Testis (tissue), 3 donors: ENCODE results near the gene PPT2. TPM values are rescaled to one million over a fixed set of nuclear protein-coding genes. Genes with fewer than 3 reads are reported as not detected.
"Not testable (repeated sequence)": the region's sequence is repeated elsewhere in the genome, so short reads cannot be mapped to it uniquely, and the experiment has no call there.

Source experiments
- DNase-seq: peaks from one replicate; pipeline ENCODE4 v3.0.0-alpha.2; 2019
- H3K27ac ChIP-seq, 2 donors: fragments of 200-600 bp; sonication (generic); one replicate each; pipeline ENCODE4 v1.5.1; 2019
- H3K27me3 ChIP-seq: fragments of 200-600 bp; sonication (generic); one replicate; pipeline ENCODE4 v1.5.1; 2019
- H3K36me3 ChIP-seq: fragments of 200-600 bp; sonication (generic); one replicate; pipeline ENCODE4 v1.5.1; 2017; ENCODE audit warnings: low read depth; ENCODE audit errors: missing control alignments
- H3K4me1 ChIP-seq: fragments of 200-600 bp; sonication (generic); one replicate; pipeline ENCODE4 v1.5.1; 2019
- H3K4me3 ChIP-seq, 2 donors: fragments of 200-600 bp; sonication (generic); one replicate each; pipeline ENCODE4 v1.5.1; 2017 to 2019
- H3K9me3 ChIP-seq: fragments of 200-600 bp; sonication (generic); one replicate; pipeline ENCODE4 v1.5.1; 2017
- POLR2A ChIP-seq: fragments of 450-650 bp; IDR thresholded peaks from one replicate; pipeline ENCODE4 v1.6.1; 2017; ENCODE audit warnings: antibody characterized with exemption, mild to moderate bottlenecking, moderate library complexity
- WGBS, 2 donors: methylation state at CpG; one replicate each; pipeline ENCODE4 v1.1.5; 2018; 5-methylcytosine and 5-hydroxymethylcytosine counted together
- intact Hi-C: fragments of 100-400 bp; cut with DNase I; formaldehyde crosslinking; loops from one replicate; pipeline ENCODE4 v1.15.1; 2023; ENCODE audit warnings: low total_unique reads
- polyA plus RNA-seq: library from polyadenylated mRNA; stranded (reverse); fragments of 350-450 nt; fragmentation: Illumina TruSeq; extraction: RNeasy Lipid Tissue Mini Kit (QIAGEN cat#74804); gene quantifications from one replicate; pipeline ENCODE4 v1.2.3, GENCODE V29; 2014; ENCODE audit warnings: low read depth, low replicate concordance; ENCODE audit not compliant: insufficient read depth
- total RNA-seq, 2 donors: library from RNA; depleted of rRNA; stranded (reverse); fragments of >200 nt; gene quantifications; one replicate each; pipeline ENCODE4 v1.2.3, GENCODE V29; 2016
- TF ChIP-seq, protein P1 (sequence below), 3 experiments: fragments of 450-650 bp in 2 of 3; fragments of 200-600 bp in 1 of 3; sonication (generic) in 1 of 3; IDR thresholded peaks; one replicate each; pipeline ENCODE4 v1.5.1; 2016 to 2019; ENCODE audit warnings: antibody characterized with exemption in 3 of 3, mild to moderate bottlenecking in 2 of 3, moderate library complexity in 1 of 3

The PPT2 gene
- total and polyA plus RNA-seq, 3 donors from 2014 or later, result 18.9 to 92.8 (median 33.9) TPM

DNA sequence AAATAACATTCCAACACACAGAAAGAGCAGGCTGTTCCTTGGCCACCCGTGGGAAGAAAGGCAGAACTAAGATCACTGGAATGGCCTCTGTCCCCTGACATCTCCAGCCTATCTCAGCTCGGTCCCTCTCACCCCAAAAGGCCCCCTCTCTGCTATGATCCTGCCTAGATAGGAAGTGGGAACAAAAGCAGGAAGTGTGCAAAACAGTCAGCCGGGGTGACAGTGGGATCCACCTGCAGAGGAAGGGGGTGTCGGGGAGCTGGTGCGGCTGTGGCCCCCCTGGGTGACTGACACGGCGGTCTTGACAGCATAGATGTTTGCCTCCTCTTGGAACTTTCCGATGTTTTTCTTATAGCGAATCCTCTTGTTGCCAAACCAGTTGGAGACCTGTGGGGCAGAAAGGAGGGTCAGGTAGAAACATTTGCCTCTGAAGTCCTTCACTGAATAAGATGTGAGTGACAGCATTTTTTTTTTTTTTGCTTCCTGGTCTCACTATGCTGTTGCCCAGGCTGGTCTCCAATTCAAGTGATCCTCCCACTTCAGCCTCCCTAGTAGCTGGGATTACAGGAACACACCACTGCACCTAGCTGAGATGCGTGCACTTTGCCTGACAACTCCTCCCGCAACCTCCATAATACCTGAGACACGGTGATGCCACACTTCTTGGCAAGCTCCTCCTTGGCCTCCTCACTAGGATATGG is 33.2 kb downstream of the PPT2 start:
- H3K27ac ChIP-seq, result peak overlapping the region; percentile 76 to 84
- TF ChIP-seq, protein P1, sequence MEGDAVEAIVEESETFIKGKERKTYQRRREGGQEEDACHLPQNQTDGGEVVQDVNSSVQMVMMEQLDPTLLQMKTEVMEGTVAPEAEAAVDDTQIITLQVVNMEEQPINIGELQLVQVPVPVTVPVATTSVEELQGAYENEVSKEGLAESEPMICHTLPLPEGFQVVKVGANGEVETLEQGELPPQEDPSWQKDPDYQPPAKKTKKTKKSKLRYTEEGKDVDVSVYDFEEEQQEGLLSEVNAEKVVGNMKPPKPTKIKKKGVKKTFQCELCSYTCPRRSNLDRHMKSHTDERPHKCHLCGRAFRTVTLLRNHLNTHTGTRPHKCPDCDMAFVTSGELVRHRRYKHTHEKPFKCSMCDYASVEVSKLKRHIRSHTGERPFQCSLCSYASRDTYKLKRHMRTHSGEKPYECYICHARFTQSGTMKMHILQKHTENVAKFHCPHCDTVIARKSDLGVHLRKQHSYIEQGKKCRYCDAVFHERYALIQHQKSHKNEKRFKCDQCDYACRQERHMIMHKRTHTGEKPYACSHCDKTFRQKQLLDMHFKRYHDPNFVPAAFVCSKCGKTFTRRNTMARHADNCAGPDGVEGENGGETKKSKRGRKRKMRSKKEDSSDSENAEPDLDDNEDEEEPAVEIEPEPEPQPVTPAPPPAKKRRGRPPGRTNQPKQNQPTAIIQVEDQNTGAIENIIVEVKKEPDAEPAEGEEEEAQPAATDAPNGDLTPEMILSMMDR (IDR thresholded peaks at IDR 0.05), result no peak
- TF ChIP-seq POLR2A, result no peak
- peaks cover 32% of the 10 kb centered on the region for H3K4me1 ChIP-seq
- no peaks in the 10 kb centered on the region for H3K27me3 ChIP-seq
- no peaks in the 10 kb centered on the region for H3K36me3 ChIP-seq
- no peak for DNase-seq
- intact Hi-C loops, result no loop called here
- H3K9me3 ChIP-seq, result no peaks in the 10 kb centered on the region
- H3K4me3 ChIP-seq, result no peak overlapping the region
- 67 to 70% methylated on average over 11 to 12 of the region's 12 CpGs for WGBS, 2 donors

DNA sequence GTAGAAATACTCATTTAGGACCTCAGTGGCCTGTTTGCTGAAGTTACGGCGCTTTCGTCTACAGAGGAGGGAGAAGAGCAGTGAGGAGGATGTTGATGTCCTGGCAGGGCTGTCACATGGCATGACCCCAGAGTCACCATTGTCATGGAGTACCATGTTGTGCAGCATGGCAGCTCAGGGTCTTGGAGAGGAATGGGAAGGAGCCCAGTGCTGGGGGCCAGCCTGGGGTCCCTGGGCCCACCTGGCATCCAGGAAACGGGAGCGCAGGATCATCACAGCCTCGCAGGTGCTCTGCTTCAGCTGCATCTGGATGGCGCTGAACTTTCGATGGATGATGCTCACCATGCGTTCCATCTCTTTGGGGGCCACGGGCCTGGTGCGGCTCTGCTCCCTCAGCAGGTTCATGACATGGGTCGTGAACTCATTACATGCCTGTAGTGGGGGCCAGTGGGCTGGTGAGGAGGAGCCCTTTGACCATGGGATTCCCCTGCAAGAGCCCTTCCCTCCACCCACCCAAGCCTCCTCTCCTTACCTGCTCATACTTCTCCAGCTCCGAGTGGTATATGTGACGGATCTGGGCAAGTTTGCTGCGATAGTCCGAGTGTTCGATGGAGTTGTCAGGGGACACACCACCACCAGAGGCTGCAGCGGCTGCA is 33.9 kb downstream of the PPT2 start:
- H3K4me3 ChIP-seq, intact Hi-C loops, H3K27me3 ChIP-seq, H3K9me3 ChIP-seq, DNase-seq, H3K36me3 ChIP-seq: not testable (repeated sequence)
- WGBS, 2 donors, result 61 to 62% methylated on average over 10 to 18 of the region's 18 CpGs
- Histone ChIP-seq H3K27ac (peak overlapping the region in 1 of 2 donors; percentile 98), H3K4me1 (peaks cover 32% of the 10 kb centered on the region)

DNA sequence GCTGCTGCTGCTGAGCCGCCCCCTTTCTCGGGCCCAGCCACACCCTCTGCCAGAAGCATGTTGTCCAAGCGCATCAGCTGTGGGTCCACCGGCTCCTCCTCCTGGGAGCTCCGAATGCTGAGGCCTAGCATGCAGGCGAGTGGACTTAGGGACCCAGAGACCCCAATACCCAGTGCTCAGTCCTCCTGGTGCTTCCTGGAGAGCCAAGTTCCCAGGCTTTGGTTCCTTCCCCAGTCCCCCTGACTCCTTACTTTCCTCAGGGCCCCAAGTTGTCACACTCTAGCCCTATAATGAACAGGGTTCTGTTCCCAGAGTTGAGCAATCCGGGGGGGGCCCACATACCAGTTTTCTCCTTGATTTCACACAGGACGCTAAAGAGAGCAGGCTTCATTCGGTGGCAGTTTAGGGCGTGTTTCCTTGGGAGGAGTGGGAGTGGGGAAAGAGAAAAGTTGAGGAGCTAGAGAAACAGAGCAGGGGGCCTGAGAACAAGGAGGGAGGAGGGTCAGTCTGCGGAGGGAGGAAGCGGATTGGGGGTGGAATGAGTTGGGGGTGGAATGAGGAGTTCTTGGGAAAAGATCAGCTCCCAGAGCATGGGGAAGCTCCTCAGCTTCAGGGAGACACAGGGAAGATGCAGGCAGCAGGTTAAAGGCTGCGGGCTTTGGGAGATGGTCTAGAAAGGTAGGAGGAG is 34.6 kb downstream of the PPT2 start:
- H3K27me3 ChIP-seq, result no peaks in the 10 kb centered on the region

DNA sequence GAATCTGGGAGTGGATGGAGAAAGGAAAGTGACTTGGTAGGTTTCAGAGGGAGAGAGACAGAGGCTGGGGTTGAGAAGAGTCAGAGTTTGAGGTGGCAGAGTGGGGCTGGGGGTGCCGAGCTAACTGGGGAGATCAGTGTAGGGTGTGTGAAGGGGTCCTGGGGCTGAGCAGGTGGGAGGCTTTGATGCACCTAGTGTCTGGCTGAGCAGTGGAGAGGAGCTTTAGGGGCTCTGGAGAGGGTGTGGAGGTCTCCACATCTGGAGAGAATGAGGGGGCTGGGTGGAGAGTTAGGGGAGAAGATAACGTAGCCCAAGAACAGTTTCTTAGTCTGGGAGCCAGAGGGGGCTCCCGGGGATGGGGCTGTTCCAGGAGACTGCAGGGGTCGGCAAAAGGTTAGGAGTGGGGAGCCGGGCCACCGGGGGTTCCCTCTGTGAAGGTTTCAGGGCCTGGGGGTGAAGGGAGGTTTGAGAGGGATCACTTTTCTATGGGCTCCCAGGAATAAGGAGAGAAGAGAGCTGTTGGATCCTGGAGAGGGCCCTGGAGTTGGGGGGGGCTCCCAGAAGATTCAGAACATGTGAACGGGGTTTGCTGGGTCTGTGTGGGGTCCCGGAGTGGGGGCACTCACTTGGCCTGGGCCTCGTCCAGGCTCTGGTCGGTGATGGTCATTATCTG is 35.3 kb downstream of the PPT2 start:
- H3K4me1 ChIP-seq, result peaks cover 32% of the 10 kb centered on the region
- peak overlapping the region; percentile 98 to 99 for H3K27ac ChIP-seq
- H3K27me3 ChIP-seq, result no peaks in the 10 kb centered on the region
- H3K9me3 ChIP-seq, result no peaks in the 10 kb centered on the region
- intact Hi-C loops, result no loop called here
- DNase-seq, result no peak
- 3 to 4% methylated on average over 10 of the region's 10 CpGs for WGBS, 2 donors
- TF ChIP-seq, protein P1 (IDR thresholded peaks at IDR 0.05), result no peak
- TF ChIP-seq POLR2A, result no peak
- peak overlapping the region; percentile 73 to 93 for H3K4me3 ChIP-seq
- no peaks in the 10 kb centered on the region for H3K36me3 ChIP-seq

More for the DNA sequence above, 34.6 kb downstream of the PPT2 start:
- Histone ChIP-seq H3K4me1 (peaks cover 32% of the 10 kb centered on the region), H3K9me3 (no peaks in the 10 kb centered on the region), H3K27ac (peak overlapping the region; percentile 98 to 99), H3K4me3 (peak overlapping the region; percentile 73 to 93), H3K36me3 (no peaks in the 10 kb centered on the region)
- WGBS, 2 donors, result 11 to 20% methylated on average over 10 to 13 of the region's 13 CpGs
- no peak for DNase-seq
- intact Hi-C loops, result no loop called here
- TF ChIP-seq, protein P1 (IDR thresholded peaks at IDR 0.05), result no peak
- no peak for TF ChIP-seq POLR2A

DNA sequence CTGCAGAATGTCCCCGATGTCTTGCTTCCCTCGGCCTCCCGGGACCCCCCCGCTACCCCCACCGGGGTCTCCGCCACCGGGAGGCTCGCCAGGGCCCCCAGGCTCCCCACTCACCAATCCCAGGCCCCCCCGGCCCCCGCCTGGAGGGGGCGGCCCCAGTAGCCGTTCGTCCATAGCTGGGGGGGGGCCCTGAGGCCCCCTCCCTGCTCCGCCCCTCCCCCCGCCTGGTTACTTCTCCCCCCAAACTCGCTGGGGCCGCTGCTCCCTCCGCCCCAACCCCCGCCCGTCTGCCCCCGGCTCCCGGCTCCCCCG is 35.8 kb downstream of the PPT2 start:
- TF ChIP-seq, protein P1 (IDR thresholded peaks at IDR 0.05), result no peak
- no peak for TF ChIP-seq POLR2A
- WGBS, 2 donors, result 0% methylated on average over 10 of the region's 23 CpGs; no CpG with 5 or more reads in 1 of the 2 donors
- intact Hi-C loops, result no loop called here
- H3K4me3 ChIP-seq, result peak overlapping the region; percentile 73 to 93
- H3K4me1 ChIP-seq, result peaks cover 35% of the 10 kb centered on the region
- no peaks in the 10 kb centered on the region for H3K27me3 ChIP-seq
- no peaks in the 10 kb centered on the region for H3K36me3 ChIP-seq
- DNase-seq, result no peak
- no peaks in the 10 kb centered on the region for H3K9me3 ChIP-seq
- peak overlapping the region; percentile 98 to 99 for H3K27ac ChIP-seq
